A172 (cell line): ENCODE measurements around the gene SRRT. TPM values are rescaled to one million over a fixed set of nuclear protein-coding genes. Genes with fewer than 3 reads are reported as not detected.
"Not testable (repeated sequence)": the region's sequence is repeated elsewhere in the genome, so short reads cannot be mapped to it uniquely, and the experiment has no call there.

Experiments
- DNase-seq: peaks from one replicate; pipeline ENCODE4 v3.0.0-alpha.2; 2015; ENCODE audit warnings: low spot score
- total RNA-seq: library from RNA; depleted of rRNA; stranded (reverse); fragments of >200 nt; shearing (Covaris generic); gene quantifications from 2 replicates; pipeline ENCODE4 v1.2.3, GENCODE V29; 2014

SRRT gene
- total RNA-seq, 1 experiment from 2014 or later, result 86.7 TPM

DNA sequence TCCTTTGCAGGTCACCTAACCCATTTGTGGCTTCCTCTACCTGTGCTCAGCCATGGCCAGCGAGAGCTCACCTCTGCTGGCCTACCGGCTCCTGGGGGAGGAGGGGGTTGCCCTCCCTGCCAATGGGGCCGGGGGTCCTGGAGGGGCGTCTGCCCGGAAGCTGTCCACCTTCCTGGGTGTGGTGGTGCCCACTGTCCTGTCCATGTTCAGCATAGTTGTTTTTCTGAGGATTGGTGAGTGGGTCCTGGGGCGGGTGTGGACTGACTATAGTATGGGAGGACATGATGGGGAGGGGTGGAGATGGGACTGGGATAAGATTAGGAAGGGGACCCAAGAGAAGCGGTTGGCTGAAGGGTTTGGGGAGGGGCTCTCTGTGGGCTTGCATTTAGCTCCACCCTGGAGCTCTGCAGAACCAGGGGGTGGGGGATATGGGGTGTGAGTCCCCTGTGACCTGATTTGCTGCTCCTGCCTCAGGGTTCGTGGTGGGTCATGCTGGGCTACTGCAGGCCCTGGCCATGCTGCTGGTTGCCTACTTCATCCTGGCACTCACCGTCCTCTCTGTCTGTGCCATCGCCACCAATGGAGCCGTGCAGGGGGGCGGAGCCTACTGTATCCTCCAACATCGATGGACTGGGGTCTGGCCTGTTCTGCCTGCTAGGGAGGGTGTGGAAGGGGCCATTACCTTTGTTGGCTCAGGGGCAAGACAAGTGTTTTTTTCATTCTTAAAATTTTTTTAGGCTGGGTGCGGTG lies 20.6 kb upstream of the SRRT start:
- DNase-seq, result no peak

DNA sequence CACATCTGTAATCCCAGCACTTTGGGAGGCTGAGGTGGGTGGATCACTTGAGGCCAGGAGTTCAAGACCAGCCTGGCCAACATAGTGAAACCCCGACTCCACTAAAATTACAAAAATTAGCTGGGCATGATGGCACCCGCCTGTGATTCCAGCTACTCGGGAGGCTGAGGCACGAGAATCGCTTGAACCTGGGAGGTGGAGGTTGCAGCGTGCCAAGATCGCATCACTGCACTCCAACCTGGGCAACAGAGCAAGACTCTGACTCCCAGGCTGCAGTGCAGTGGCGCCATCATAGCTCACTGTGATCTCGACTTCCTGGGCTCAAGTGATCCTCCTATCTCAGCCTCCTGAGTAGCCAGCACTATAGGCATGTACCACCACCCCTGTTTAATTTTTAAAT lies 20.0 kb upstream of the SRRT start:
- DNase-seq, result not testable (repeated sequence)

DNA sequence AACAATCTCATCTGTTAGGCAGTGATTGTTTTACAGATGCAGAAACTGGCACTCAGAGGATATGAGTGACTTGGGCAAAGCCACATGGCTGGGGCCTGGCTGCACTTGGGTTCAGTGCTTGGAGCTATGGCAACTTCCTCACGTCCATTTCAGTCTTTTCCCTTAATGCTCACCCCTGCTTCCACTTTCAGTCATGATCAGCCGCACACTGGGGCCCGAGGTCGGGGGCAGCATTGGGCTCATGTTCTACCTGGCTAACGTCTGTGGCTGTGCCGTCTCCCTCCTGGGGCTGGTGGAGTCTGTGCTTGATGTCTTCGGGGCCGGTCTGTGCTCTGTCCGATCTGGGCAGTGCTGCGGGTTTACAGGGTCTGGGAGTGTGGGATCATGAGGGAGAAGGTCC lies 19.4 kb upstream of the SRRT start:
- DNase-seq, result no peak

DNA sequence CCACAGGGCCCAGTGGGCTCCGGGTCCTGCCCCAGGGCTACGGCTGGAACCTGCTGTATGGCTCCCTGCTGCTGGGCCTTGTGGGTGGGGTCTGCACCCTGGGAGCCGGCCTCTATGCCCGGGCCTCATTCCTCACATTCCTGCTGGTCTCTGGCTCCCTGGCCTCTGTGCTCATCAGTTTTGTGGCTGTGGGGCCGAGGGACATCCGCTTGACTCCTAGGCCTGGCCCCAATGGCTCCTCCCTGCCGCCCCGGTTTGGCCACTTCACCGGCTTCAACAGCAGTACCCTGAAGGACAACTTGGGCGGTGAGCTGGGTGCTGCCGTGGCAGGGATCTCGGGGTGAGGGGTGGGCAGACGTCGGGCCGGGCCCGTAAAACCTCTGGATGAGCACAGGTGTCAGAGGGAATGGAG lies 18.0 kb upstream of the SRRT start:
- DNase-seq, result no peak

DNA sequence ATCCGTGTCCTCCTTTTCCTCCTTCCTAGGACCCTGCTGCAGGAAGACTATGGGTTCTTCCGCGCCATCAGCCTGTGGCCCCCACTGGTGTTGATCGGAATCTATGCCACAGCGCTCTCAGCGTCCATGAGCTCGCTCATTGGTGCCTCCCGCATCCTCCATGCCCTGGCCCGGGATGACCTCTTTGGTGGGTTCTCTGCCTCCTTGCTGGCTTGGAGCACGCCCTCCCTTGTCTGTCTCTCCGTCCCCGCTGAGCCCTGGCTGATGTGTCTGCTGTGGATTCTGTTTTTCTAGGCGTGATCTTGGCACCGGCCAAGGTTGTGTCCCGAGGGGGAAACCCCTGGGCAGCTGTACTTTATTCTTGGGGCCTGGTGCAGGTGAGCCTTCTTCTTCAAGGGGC lies 15.0 kb upstream of the SRRT start:
- DNase-seq, result no peak

DNA sequence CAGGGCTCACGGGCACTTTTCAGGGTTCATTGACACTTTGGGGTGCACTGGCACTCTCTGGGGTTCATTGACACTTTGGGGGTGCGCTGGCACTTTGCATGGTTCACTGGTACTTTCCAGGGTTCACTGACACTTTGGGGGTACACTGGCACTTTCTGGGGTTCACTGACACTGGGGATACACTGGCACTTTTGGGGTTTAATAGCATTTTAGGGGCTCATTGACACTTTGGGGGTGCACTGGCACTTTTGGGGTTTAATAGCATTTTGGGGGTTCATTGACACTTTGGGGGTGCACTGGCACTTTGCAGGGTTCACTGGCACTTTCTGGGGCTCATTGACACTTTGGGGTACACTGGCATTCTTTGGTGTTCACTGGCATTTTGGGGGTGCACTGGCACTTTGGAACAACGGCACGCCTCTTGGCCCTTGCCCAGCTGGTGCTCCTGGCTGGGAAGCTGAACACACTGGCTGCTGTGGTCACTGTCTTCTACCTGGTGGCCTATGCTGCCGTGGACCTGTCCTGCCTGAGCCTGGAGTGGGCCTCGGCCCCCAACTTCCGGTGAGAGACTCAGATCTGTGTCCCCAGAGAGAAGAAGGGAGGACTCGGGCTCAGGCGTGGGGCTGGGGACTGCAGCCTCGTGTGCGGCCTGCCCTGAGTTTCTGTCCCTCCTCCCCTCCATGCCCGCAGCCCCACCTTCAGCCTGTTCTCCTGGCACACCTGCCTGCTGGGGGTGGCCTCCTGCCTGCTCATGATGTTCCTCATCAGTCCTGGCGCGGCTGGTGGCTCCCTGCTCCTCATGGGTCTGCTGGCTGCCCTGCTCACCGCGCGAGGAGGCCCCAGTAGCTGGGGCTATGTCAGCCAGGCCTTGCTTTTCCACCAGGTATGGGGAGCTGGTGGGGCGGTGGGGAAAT lies 13.9 kb upstream of the SRRT start:
- no peak for DNase-seq

DNA sequence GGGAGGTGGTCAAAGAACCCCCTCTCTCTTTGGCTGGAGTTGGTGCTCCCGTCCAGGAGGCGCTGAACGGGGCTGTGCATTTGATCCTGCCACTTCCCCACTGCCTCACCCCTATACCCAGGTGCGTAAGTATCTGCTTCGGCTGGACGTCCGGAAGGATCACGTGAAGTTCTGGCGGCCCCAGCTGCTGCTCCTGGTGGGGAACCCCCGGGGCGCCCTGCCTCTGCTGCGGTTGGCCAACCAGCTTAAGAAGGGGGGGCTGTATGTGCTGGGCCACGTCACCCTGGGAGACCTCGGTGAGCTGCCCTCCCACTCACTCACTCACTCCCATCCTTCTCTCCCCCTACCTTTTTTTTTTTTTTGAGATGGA lies 13.3 kb upstream of the SRRT start:
- no peak for DNase-seq

DNA sequence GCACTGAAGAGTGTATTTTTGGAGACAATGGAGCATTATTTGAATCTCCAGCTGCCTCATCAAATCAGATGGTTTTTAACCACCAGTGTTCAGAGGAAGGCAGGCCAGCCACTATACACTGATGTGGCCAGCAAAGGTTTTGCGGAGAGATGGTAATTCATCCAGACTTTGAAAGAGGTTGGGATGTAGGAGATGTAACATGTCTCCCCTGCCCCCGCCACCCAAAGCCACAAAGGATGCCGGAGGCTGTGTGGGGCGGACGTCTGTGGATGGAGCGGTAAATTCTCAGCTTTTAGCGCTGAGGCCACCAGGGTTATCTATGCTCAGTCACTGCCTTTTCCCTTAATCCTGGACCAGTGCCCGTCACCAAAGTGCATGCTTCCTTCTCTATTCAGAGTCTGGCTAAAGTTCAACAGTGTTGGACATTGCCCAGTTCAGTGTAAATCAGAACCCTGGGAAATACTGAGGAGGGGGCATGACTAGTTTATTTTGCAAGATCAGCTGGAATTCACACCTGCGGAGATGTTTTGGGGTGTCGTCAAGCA lies 11.4 kb upstream of the SRRT start:
- peak; percentile 95 for DNase-seq

DNA sequence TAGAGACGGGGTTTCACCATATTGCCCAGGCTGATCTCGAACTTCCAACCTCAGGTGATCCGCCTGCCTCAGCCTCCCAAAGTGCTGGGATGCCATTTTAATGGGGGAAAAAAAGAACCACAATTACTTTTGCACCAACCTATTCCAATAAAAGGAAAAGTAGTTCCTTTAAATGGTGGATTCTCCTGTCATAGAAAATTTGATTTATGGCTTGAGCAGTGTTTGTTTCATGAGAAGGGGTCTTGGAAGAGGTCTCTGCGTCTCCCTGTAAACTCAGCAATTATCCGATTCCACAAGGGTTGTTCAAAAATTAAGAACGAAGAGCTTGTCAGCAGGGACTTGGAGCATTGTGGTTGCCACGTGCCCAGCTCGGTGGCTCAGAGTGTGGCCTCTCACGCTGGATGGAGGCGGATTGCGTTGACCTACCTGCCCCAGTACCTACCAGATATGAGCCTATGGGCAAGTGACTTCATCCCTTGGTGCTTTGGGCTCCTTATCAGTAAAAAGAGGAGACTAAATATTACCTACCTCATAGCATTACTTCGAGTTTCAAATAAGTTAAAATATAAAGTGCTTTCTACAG lies 10.5 kb upstream of the SRRT start:
- DNase-seq, result no peak

DNA sequence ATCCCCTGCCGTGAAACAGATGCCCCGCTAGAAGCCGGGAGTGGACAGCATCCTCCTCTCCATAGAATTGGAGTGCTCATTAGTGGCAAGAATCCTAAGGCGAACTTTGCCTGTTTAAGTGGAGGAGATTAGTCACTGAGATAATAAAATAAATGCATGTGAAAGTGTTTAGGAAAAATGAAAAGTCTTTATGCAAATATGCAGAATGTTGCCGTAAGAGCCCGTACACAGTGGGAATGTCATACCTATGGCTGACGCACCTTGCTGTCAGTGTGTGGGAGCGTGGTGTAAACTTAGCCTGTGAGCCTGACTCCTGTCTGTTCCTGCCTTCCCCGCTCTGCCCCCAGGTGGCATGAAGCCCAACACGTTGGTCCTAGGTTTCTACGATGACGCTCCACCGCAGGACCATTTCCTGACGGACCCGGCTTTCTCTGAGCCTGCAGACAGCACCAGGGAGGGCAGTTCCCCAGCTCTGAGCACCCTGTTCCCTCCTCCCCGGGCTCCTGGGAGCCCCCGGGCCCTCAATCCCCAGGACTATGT lies 9.5 kb upstream of the SRRT start:
- DNase-seq, result peak; percentile 83

DNA sequence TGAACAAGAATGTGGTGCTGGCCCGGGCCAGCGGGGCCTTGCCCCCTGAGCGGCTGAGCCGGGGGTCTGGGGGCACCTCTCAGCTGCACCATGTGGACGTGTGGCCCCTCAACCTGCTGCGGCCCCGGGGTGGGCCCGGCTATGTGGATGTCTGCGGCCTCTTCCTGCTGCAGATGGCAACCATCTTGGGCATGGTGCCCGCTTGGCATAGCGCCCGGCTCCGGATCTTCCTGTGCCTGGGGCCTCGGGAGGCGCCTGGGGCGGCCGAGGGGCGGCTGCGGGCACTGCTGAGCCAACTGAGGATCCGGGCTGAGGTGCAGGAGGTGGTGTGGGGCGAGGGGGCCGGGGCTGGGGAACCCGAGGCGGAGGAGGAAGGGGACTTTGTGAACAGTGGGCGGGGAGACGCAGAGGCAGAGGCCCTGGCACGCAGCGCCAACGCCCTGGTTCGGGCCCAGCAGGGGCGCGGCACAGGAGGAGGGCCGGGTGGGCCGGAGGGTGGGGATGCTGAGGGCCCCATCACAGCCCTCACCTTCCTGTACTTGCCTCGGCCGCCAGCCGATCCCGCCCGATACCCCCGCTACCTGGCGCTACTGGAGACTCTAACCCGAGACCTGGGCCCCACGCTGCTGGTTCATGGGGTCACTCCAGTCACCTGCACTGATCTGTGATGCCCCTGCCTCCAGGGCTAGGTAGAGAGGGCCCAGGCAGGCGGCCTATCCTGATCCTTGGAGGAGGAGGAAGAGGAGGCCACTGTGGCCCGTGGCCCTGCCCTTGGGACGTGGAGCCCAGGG lies 8.8 kb upstream of the SRRT start:
- peak; percentile 87 for DNase-seq

DNA sequence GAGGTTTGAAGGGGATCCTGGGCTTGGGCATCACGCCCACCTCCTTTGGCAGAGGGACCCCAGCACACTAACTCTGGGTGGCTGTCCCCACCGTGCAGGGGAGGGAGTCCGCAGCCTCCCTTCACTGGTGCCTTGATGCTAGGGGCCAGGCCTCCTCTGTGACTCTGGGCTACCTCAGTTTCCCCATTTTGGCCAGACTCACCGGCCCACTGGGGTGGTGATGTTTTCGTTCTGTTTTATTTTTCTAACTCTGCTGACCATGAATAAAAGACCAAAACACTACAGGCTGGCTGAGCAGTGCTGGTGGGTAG lies 8.2 kb upstream of the SRRT start:
- no peak for DNase-seq

DNA sequence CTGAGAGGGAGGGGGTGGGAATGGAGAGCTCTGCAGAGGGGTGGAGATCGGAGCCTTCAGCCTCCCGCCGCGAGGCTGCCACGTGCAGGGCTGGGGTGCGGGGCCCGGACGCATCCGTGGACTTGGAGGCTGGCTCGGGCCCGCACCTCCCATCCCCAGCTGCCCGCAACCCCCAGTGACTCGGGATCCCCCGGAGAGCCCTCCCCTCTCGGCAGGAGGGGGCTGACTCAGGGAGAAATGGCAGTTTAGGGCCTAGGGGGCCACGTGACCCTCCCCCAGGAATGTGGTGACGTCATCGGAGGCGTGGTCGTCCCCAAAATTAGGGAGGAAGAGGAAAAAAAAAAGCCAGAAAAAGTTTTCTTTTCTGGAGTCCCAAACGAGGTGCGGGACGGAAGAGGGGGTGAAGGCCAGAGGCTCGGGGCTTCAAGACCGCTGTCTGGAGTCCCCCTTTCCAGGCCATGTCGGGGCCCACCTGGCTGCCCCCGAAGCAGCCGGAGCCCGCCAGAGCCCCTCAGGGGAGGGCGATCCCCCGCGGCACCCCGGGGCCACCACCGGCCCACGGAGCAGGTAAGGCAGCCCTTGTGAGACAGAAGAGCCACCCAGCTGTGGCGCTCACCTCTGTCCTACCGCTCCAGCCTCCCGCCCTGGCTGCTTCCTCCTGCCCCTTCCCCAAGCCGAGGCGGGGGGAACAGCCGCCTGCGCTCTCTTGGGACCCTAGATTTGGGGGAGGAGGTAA lies 7.7 kb upstream of the SRRT start, which contains the start of gene TRIP6:
Gene TRIP6, plus strand, starts transcription at position 348 of the 736 bp plus-strand sequence. Its CDS starts 111 bp downstream, at position 459.
- DNase-seq, result peak; percentile 95

DNA sequence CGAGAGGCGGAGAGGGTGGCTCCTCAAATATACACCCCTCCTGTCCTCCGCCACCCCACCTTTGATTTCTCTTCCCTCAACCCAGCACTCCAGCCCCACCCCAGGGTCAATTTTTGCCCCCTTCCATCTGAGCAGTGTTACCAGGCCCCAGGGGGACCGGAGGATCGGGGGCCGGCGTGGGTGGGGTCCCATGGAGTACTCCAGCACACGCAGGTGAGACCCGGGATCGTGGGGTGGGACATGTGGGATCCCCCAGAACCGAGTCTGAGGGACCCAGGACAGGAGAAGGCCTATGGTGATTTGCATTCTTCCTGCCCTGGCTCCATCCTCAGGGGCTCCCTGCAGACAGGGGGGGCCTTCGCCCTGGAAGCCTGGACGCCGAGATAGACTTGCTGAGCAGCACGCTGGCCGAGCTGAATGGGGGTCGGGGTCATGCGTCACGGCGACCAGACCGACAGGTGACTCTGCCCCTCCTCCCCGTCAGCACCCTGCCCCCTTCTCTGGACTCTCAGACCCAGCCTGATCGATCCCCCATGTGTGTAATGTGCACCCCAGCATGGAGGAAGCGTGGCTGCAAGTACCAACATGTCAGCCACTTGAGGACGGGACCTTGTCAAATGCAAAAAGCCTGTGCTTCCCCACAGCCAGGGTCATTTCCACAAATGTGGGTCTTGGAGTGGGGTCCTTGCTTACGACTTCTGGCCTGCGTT lies 7.0 kb upstream of the SRRT start:
- DNase-seq, result no peak

DNA sequence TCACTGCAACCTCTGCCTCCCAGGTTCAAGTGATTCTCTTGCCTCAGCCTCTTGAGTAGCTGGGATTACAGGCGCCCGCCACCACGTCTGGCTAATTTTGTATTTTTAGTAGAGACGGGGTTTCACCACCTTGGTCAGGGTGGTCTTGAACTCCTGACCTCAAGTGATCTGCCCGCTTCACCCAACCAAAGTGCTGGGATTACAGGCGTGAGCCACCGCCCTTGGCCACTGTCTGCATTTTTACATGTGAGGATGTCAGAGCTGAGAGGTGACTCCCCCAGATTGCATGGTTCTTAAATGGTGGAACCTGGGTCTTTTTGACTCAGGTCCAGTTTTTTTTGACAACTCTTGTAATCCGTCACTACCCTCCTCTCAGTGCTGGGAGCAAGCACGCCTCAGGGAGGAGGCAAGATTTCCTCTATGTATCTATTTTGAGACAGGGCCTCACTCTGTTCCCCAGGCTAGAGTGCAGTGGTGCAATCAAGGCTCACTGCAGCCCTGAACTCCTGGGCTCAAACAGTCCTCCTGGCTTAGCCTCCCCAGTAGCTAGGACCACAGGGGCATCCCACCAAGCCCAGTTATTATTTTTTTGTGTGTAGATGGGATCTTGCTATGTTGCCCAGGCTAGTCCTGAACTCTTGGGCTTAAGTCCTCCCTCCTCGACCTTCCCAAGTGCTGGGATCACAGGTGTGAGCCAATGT lies 1.2 kb upstream of the SRRT start:
- no peak for DNase-seq

DNA sequence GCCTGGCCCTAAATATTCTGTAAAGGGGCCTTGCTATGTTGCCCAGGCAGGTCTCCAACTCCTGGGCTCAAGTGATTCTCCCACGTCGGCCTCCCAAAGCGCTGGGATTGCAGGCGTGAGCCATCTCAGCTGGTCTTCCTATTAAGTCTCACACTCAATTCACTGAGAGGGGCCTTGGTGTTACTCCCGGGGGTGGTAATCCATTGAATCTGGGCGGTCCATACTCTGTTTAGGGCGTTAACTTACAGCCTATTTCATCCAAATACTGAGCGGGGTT lies 665 bp upstream of the SRRT start:
- DNase-seq, result no peak

DNA sequence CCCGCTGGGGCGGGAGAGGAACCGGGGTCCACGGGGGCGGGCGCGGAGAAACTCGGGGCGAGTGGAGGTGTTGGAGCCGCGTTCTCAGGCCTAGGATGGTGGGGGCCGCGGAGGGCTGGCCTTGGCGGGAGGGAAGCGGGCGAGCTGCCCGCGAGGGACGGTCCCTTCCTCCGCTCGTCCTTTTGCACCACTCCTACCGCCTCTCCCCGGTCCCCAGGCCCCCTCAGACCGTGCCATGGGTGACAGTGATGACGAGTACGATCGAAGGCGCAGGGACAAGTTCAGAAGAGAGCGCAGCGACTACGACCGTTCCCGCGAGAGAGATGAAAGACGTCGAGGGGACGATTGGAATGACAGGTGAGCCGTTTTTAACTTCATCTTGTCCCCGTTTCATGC lies 451 bp downstream of the SRRT start:
- DNase-seq, result peak; percentile 27

DNA sequence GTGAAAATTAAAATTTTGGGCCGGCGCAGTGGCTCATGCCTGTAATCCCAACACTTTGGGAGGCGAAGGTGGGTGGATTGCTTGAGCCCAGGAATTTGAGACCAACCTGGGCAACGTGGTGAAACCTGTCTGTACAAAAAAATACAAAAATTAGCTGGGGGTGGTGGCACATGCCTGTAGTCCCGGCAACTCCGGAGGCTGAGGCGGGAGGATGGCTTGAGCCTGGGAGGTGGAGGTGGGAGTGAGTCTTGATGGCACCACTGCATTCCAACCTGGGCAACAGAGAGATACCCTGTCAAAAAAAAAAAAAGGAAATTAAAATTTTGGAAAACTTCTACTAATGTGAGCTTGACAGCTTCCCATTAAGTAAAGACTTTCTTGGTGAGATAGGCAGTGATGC lies 3.1 kb downstream of the SRRT start:
- DNase-seq, result no peak

DNA sequence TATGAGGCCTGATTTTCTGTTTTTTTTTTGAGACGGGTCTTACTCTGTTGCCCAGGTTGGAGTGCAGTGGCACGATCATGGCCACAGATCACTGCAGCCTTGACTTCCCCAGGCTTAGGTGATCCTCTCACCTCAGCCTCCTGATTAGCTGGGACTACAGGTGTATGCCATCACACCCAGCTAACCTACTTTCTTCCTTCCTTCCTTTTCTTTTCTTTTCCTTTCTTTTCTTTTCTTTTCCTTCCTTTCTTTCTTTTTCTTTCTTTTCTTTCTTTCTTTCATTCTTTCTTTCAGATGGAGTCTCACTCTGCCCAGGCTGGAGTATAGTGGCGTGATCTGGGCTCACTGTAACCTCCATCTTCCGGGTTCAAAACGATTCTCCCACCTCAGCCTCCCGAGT lies 3.8 kb downstream of the SRRT start:
- DNase-seq, result no peak
